Mucosa of stomach (tissue), 1 donor: ENCODE measurements around the gene CD3G.

Experiments
- H3K27me3 ChIP-seq: one replicate; pipeline ENCODE4 v1.7.0; 2013; ENCODE audit warnings: mild to moderate bottlenecking, low read length; ENCODE audit not compliant: control insufficient read depth, insufficient read depth
- H3K36me3 ChIP-seq: one replicate; pipeline ENCODE4 v1.7.0; 2013; ENCODE audit warnings: low read length; ENCODE audit not compliant: control insufficient read depth, insufficient read depth
- H3K4me1 ChIP-seq: one replicate; pipeline ENCODE4 v1.7.0; 2013; ENCODE audit warnings: mild to moderate bottlenecking, low read length; ENCODE audit not compliant: control insufficient read depth, insufficient read depth
- H3K4me3 ChIP-seq: one replicate; pipeline ENCODE4 v1.7.0; 2013; ENCODE audit warnings: low read length
- H3K9ac ChIP-seq: one replicate; pipeline ENCODE4 v1.7.0; 2013; ENCODE audit warnings: mild to moderate bottlenecking, low read length, moderate library complexity
- H3K9me3 ChIP-seq: one replicate; pipeline ENCODE4 v1.7.0; 2013; ENCODE audit warnings: mild to moderate bottlenecking, low read length, moderate library complexity; ENCODE audit not compliant: control insufficient read depth
- donor health status: Pancreatic carcinoma.

CD3G gene

DNA sequence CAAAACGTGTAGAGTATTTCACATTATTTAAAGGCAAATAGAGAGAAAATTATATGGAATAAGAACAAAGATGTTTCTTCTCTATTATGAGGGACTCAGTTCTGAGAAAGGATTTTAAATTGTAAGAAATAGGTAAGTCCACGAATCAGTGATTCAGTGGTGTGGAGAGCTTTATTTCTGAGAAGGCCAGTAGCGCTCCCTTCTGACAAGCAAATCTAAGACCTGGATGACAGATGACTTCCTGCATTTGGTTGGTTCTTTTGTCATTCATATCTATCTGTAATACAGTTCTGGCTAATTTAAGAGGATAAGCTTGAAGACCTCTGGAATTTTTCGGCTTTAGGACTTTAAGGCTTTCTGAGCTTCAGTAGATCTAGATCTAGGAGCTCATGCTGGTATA is 32.6 kb upstream of the CD3G start:
- Histone ChIP-seq H3K9ac (peak overlapping the region; percentile 31), H3K9me3 (no peaks in the 10 kb centered on the region), H3K27me3 (peaks cover 6% of the 10 kb centered on the region), H3K4me1 (peaks cover 55% of the 10 kb centered on the region), H3K4me3 (no peak overlapping the region), H3K36me3 (no peaks in the 10 kb centered on the region)

DNA sequence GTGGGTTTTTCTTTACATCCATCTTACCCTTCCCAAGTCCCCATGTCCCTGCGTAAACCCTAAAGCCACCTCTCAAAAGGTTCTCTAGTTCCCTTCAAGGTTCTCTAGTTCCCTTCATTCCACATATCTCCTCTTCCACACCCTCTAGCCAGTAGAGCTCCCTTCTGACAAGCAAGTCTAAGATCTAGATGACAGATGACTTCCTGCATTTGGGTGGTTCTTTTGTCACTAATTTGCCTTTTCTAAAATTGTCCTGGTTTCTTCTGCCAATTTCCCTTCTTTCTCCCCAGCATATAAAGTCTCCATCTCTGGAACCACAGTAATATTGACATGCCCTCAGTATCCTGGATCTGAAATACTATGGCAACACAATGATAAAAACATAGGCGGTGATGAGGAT is 31.8 kb upstream of the CD3G start:
- no peaks in the 10 kb centered on the region for H3K36me3 ChIP-seq
- no peak overlapping the region for H3K9ac ChIP-seq
- H3K27me3 ChIP-seq, result peaks cover 6% of the 10 kb centered on the region
- no peak overlapping the region for H3K4me3 ChIP-seq
- peaks cover 63% of the 10 kb centered on the region for H3K4me1 ChIP-seq
- H3K9me3 ChIP-seq, result no peaks in the 10 kb centered on the region

DNA sequence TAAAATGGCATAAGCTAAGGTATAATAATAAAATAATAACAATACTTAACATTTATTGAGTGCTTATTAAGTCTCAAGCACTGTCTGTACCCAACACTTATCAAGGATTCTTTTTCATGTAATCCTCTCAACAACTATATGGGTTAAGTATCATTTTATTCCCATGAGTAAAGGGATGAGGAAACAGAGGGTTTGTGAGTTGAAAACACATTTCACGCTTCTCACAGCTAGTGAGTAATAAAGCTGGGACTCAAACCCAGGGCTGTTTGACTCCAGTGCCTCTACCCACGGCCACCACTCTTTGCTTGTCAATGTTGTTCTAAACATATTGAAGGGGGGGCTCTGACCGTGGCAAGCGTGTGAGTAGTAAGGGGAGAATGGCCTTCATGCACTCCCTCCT is 30.9 kb upstream of the CD3G start:
- Histone ChIP-seq H3K36me3 (no peaks in the 10 kb centered on the region), H3K4me3 (no peak overlapping the region), H3K9me3 (no peaks in the 10 kb centered on the region), H3K9ac (no peak overlapping the region), H3K4me1 (peaks cover 69% of the 10 kb centered on the region), H3K27me3 (peaks cover 6% of the 10 kb centered on the region)

DNA sequence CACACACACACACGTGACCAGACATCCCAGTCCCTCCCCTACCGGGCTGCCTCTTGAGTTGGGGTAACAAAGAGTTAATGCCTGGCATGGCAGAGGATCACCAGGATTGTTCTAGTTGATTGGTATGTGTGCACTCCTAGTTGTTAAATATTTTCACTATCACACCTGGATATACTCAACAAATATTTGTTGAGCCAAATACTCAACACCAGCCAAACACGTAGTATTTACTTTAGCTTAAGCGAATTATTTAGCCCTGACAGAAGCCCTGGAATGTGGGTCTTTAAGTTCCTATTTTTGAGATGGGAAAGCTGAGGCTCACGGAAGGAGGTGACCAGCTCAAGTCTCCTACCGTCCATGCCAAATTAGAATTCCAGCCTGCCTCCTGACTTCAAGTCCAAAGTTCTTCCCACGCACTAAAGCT is 29.1 kb upstream of the CD3G start:
- H3K27me3 ChIP-seq, result peaks cover 6% of the 10 kb centered on the region
- H3K36me3 ChIP-seq, result no peaks in the 10 kb centered on the region
- peak overlapping the region; percentile 60 for H3K9ac ChIP-seq
- no peaks in the 10 kb centered on the region for H3K9me3 ChIP-seq
- peaks cover 86% of the 10 kb centered on the region for H3K4me1 ChIP-seq
- no peak overlapping the region for H3K4me3 ChIP-seq

DNA sequence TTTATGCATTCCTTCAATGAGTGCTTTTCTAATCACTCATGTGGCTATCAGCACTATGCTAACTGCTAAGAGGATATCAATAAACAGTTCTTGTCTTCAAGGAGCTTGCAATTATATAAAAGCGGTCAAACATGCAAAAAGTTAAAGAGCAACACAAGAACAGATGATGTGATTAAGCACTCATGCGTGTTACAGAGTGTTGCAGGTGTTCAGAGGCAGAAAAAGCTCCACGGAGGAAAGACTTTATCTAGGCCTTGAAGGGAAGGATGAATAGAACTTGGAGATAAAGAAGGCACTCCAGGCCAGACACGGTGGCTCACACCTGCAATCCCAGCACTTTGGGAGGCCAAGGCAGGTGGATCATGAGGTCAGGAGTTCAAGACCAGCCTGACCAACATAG is 26.0 kb upstream of the CD3G start:
- Histone ChIP-seq H3K4me1 (peaks cover 75% of the 10 kb centered on the region), H3K27me3 (peaks cover 6% of the 10 kb centered on the region), H3K9ac (no peak overlapping the region), H3K4me3 (no peak overlapping the region), H3K9me3 (no peaks in the 10 kb centered on the region), H3K36me3 (no peaks in the 10 kb centered on the region)

DNA sequence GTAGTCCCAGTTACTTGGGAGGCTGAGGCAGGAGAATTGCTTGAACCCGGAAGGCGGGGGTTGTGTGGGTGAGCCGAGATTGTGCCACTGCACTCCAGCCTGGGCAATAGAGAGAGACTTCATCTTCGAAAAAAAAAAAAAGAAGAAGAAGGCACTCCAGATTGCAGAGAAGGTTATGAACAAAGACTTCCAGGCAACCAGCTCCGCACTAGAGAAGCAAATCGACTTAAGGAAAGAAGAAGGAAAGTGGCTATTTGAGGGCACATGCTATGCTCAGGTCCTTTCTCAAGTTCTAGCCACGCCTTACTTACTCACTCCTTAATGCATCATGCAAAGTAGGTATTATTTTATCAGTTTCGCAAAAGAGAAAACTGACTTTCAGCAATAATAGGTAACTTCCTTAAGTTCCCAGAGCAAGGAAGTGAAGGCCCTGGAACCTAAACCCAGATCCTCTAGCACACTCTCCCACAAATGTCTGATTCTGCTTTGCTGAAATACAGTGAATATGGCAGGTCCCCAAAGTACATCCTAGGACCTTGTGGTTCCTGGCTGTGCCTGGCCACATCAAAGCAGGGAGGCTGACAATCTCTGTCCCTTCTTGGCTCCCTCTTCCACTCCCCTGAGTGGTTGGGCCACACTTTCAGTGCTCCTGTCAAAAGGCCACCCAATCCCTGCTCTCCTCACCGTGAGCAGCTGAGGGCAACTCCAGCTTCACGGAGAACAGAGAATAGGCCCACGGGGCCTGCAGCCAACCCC is 25.4 kb upstream of the CD3G start:
- H3K9me3 ChIP-seq, result no peaks in the 10 kb centered on the region
- H3K27me3 ChIP-seq, result peaks cover 5% of the 10 kb centered on the region
- H3K4me1 ChIP-seq, result peaks cover 71% of the 10 kb centered on the region
- H3K9ac ChIP-seq, result no peak overlapping the region
- H3K36me3 ChIP-seq, result no peaks in the 10 kb centered on the region
- no peak overlapping the region for H3K4me3 ChIP-seq

DNA sequence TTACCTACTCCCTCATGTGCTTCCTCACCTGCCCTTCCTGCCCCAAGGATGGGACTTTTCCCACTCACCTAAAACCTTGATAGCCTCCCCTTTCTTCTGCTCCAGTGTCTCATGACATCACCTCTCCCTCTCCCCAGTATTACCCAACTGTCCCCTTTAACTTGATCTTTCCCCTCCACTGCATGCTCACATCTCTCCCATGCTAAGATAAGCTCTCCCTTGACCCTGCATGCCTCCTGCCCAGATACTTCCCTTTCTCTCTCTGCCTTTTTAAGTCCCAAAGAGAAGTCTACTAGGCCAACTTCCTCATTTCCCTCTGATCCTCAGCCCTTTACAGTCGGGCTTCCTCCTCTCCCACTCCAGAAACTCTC is 24.8 kb upstream of the CD3G start:
- Histone ChIP-seq H3K4me1 (peaks cover 65% of the 10 kb centered on the region), H3K4me3 (no peak overlapping the region), H3K36me3 (no peaks in the 10 kb centered on the region), H3K9me3 (no peaks in the 10 kb centered on the region), H3K9ac (no peak overlapping the region), H3K27me3 (no peaks in the 10 kb centered on the region)

DNA sequence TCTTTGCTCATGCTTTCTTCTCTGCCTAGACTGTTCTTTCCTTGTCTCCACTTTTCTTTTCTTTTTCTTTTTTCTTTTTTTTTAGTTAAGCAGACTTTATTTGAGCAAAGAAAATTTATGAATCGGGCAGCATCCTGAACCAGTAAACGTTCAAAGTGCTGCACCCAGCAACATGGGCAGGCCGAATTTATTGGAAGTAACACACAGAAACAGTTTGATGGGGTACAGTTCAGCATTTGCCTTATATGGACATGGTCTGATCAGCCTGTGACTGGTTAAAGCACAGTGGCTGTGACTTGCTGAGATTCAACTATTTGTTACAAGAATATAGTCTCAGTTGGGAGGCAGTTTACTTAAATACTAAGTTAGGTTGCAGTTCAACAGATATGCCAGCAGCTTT is 23.6 kb upstream of the CD3G start:
- no peak overlapping the region for H3K9ac ChIP-seq
- H3K9me3 ChIP-seq, result no peaks in the 10 kb centered on the region
- H3K4me3 ChIP-seq, result no peak overlapping the region
- peaks cover 54% of the 10 kb centered on the region for H3K4me1 ChIP-seq
- no peaks in the 10 kb centered on the region for H3K36me3 ChIP-seq
- no peaks in the 10 kb centered on the region for H3K27me3 ChIP-seq

DNA sequence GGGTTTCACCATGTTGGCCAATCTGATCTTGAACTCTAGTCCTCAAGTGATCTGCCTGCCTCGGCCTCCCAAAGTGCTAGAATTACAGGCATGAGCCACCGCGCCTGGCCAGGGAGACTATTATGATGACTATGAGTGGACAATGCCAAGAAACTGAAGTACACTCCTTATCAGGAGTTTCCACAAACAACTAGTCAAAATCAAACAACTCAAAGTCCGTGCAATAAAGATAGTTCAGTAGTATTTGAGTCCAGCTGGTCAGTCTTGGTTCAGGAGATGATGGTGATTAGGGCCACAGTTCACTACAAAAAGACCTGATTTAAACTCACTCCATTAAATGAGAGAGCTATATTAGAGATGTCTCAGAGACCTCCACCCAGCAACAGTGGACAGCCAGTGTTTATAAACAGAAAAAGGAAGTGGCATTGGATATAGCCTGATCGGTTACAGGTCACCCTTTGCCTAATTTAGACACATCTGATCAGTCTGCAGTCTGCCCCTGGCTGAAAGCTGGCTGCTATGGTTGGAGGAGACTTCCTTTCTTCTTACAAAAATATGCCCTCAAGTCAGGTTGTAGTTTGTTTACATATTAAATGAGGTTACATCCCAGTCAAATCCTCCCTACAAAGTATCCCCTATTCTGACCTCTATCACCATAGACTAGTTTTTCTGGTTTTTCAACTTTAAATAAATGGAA is 22.6 kb upstream of the CD3G start:
- H3K9ac ChIP-seq, result no peak overlapping the region
- peaks cover 44% of the 10 kb centered on the region for H3K4me1 ChIP-seq
- H3K27me3 ChIP-seq, result no peaks in the 10 kb centered on the region
- no peak overlapping the region for H3K4me3 ChIP-seq
- H3K36me3 ChIP-seq, result no peaks in the 10 kb centered on the region
- no peaks in the 10 kb centered on the region for H3K9me3 ChIP-seq

DNA sequence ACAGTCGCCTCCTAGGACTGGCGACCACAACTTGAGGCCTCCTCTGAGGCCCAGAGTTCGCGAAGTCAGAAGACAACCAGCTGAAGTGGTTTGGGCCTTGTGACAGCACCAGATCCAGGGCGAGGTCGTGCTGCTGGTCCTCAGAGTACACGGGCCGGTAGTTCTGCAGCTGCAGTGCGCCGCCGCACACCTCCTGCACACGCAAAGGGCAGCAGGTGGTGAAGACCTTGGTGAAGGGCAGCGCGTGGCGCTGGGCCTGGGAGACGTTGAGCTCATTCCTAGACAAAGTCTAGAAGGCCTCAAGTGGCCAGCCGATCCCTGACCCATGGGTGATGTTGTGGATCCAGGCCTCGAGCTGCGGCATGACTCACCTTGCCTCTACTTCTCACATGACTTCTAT is 21.4 kb upstream of the CD3G start:
- Histone ChIP-seq H3K9me3 (no peaks in the 10 kb centered on the region), H3K4me1 (peaks cover 34% of the 10 kb centered on the region), H3K9ac (no peak overlapping the region), H3K27me3 (no peaks in the 10 kb centered on the region), H3K4me3 (no peak overlapping the region), H3K36me3 (no peaks in the 10 kb centered on the region)

DNA sequence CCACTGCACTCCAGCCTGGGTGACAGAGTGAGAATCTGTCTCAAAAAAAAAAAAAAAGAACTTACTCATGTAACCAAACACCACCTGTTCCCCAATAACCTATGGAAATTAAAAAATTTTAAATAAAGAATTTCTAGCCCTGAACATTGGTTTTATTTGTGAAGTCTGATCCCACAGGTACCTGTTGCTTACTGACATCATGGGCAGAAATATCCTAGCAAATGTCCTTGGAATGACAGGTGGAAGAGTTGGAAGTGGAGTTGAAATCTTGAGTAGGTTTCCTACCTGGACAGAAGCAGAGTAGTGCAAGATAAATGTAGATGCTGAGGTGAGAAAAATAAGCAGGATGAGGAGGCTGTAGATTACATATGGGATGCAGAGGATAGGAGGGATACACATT is 18.9 kb upstream of the CD3G start:
- H3K9ac ChIP-seq, result no peak overlapping the region
- H3K9me3 ChIP-seq, result no peaks in the 10 kb centered on the region
- no peaks in the 10 kb centered on the region for H3K27me3 ChIP-seq
- H3K4me1 ChIP-seq, result peaks cover 10% of the 10 kb centered on the region
- no peaks in the 10 kb centered on the region for H3K36me3 ChIP-seq
- no peak overlapping the region for H3K4me3 ChIP-seq

DNA sequence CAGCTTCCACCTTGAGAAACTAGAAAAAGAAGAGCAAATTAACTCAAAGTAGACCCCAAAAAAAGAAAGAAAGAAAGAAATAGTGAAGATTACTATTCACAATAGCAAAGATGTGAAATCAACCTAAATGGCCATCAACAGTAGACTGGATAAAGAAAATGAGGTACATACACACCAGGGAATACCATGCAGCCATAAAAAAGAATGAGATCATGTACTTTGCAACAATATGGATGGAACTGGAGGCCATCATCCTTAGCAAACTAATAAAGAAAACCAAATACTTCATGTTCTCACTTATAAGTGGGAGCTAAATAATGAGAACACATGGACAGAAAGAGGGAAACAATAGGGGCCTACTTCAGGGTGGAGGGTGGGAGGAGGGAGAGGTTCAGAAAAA is 15.4 kb upstream of the CD3G start:
- H3K4me1 ChIP-seq, result no peaks in the 10 kb centered on the region
- H3K9me3 ChIP-seq, result no peaks in the 10 kb centered on the region
- H3K36me3 ChIP-seq, result no peaks in the 10 kb centered on the region
- H3K9ac ChIP-seq, result no peak overlapping the region
- no peak overlapping the region for H3K4me3 ChIP-seq
- no peaks in the 10 kb centered on the region for H3K27me3 ChIP-seq
